Stomach (tissue), 4 donors: Measurements from ENCODE around the gene LGR5.

Experiments used
- CTCF ChIP-seq, 7 experiments: fragments of 450-650 bp in 4 of 7; fragments of 200-600 bp in 3 of 7; sonication (generic) in 3 of 7; IDR thresholded peaks; one replicate each; pipeline ENCODE4 v1.5.1; 2016 to 2019; ENCODE audit warnings: antibody characterized with exemption in 7 of 7, control low read depth in 2 of 7, mild to moderate bottlenecking in 1 of 7
- POLR2AphosphoS5 ChIP-seq, 3 donors: sonication (generic); formaldehyde crosslinking; IDR thresholded peaks; one replicate each; pipeline ENCODE4 v1.6.1; 2016; ENCODE audit warnings: antibody characterized with exemption in 3 of 3

GRCh38 chr12:71599210-71599609 is 159.6 kb downstream of the LGR5 start:
- TF ChIP-seq POLR2AphosphoS5 (IDR thresholded peaks at IDR 0.05) (no peak), CTCF (IDR thresholded peaks at IDR 0.05) (no peak)
